Measurements from ENCODE around the gene INSM1.

- no peak for TF ChIP-seq CTCF (IDR thresholded peaks at IDR 0.05 in 4 of 5, conservative IDR thresholded peaks at IDR 0.05 in 1 of 5)
- no peak for TF ChIP-seq POLR2A (IDR thresholded peaks at IDR 0.05)
Observed at GRCh38 chr20:20369250-20370093, 1.6 kb downstream of the INSM1 start.

All from gastrocnemius medialis (tissue), 4 donors.